Measurements from ENCODE around the gene PPP4R1.

DNA sequence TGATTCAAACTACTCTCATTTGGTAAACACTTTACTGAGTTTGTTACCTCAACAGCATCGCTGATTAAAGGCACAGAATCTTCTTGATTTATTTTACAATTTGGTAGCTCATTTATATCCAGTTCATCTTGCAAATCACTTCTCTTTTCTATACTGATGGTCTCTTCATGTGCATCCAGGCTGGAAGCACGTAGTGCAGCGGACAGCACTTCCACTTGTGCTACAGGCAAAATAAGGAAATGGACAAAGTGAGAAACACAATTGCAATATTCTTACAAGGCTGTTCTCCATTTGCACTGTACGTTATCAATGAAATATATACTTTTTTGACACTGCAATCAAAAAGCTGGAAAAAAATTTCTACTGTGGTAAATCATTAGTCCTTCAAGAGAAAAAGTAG is 51.0 kb downstream of the PPP4R1 start:
- no peak for TF ChIP-seq CTCF (IDR thresholded peaks at IDR 0.05; ENCODE audit: insufficient read depth, low read depth, low read length)
- no peak for TF ChIP-seq EZH2 (IDR thresholded peaks at IDR 0.05; ENCODE audit: insufficient read depth, low read length)

Measured in astrocyte (in vitro differentiated cells and primary cell).